Panc1 (cell line): Measurements from ENCODE around the gene HSD17B2. TPM values are rescaled to one million over a fixed set of nuclear protein-coding genes. Genes with fewer than 3 reads are reported as not detected.

Source experiments
- ATAC-seq: fragments of 200-7000 bp; cut with Tn5 transposase; 2 replicates; pipeline ENCODE4 v1.9.1; 2020; ENCODE audit warnings: mild to moderate bottlenecking, moderate library complexity
- BruUV-seq: library from RNA; stranded (reverse); fragments of 400-500 nt; replicated peaks from 2 replicates; lab custom pipeline; 2021; lab: Mats Ljungman, UMichigan
- CTCF ChIA-PET: fragments of 300-600 bp; sonication (Branson Sonifier 250); formaldehyde crosslinking; loops from one replicate; lab custom pipeline; 2022; ENCODE audit warnings: antibody characterized with exemption; lab: Charles Lee
- POLR2A ChIA-PET: fragments of 300-600 bp; sonication (Branson Sonifier 250); formaldehyde crosslinking; loops from one replicate; lab custom pipeline; 2022; ENCODE audit warnings: antibody characterized with exemption; lab: Charles Lee
- DNase-seq: peaks from one replicate; pipeline ENCODE4 v3.0.0-alpha.2; 2010; ENCODE audit warnings: low read depth, low spot score
- H3K27ac ChIP-seq: 2 replicates; pipeline ENCODE4 v1.5.1; 2011; ENCODE audit warnings: mild to moderate bottlenecking, low read length, inconsistent platforms
- H3K27me3 ChIP-seq: fragments of 200-500 bp; sonication (Bioruptor generic); 2 replicates; pipeline ENCODE4 v1.6.0; 2014; ENCODE audit warnings: low read length, inconsistent platforms; ENCODE audit not compliant: control insufficient read depth, insufficient read depth
- H3K36me3 ChIP-seq: fragments of 200-500 bp; sonication (Bioruptor generic); 2 replicates; pipeline ENCODE4 v1.5.1; 2014; ENCODE audit warnings: inconsistent platforms, mild to moderate bottlenecking, low read length, moderate library complexity; ENCODE audit not compliant: control insufficient read depth, insufficient read depth
- H3K4me1 ChIP-seq: 2 replicates; pipeline ENCODE4 v1.5.1; 2011; ENCODE audit warnings: inconsistent platforms, mild to moderate bottlenecking, low read length, moderate library complexity; ENCODE audit not compliant: control insufficient read depth, insufficient read depth
- H3K4me3 ChIP-seq, 2 experiments: 2 replicates each; pipeline ENCODE4 v1.5.1; 2011 to 2012; ENCODE audit warnings: low read depth in 2 of 2, low read length in 2 of 2, mild to moderate bottlenecking in 2 of 2, inconsistent platforms in 1 of 2, moderate library complexity in 1 of 2
- H3K9me3 ChIP-seq: fragments of 200-500 bp; sonication (Bioruptor generic); 2 replicates; pipeline ENCODE4 v1.5.1; 2014; ENCODE audit warnings: low read depth, mild to moderate bottlenecking, inconsistent platforms, low read length, moderate library complexity; ENCODE audit not compliant: control insufficient read depth, insufficient read depth
- CTCF ChIP-seq: fragments of 450-650 bp; IDR thresholded peaks from 2 replicates; pipeline ENCODE4 v1.5.1; 2017; ENCODE audit warnings: mild to moderate bottlenecking
- POLR2AphosphoS5 ChIP-seq: IDR thresholded peaks from 2 replicates; pipeline ENCODE4 v1.6.1; 2012; ENCODE audit warnings: mild to moderate bottlenecking, low read depth, low read length, moderate library complexity
- SIN3A ChIP-seq: IDR thresholded peaks from 2 replicates; pipeline ENCODE4 v1.6.1; 2012; ENCODE audit warnings: low read depth, mild to moderate bottlenecking, low read length, moderate library complexity, borderline replicate concordance; ENCODE audit not compliant: insufficient read depth
- TCF7L2 ChIP-seq: IDR thresholded peaks from 2 replicates; pipeline ENCODE4 v1.6.1; 2011; ENCODE audit warnings: mild to moderate bottlenecking, low read depth, low read length, inconsistent platforms
- in situ Hi-C: cut with HindIII; loops from 2 replicates; pipeline ENCODE4 v1.10.0; 2016; ENCODE audit warnings: low sequenced_read_pairs, low pct_unique_long_range_greater_than_20kb
- intact Hi-C: fragments of 100-400 bp; cut with micrococcal nuclease; formaldehyde crosslinking; loops from one replicate; pipeline ENCODE4 v1.10.0; 2022; ENCODE audit not compliant: unreplicated experiment
- total RNA-seq: library from RNA; stranded (reverse); gene quantifications from one replicate; pipeline ENCODE4 v1.2.1, GENCODE V29; 2021; ENCODE audit not compliant: unreplicated experiment
- TF ChIP-seq, protein P1 (sequence below), 2 experiments: IDR thresholded peaks; 2 replicates each; pipeline ENCODE4 v1.6.1; 2011 to 2012; ENCODE audit warnings: low read depth in 2 of 2, control low read depth in 1 of 2, low read length in 1 of 2, mild to moderate bottlenecking in 1 of 2, moderate library complexity in 1 of 2; ENCODE audit not compliant: insufficient read depth in 1 of 2

Gene HSD17B2
- total RNA-seq, 1 experiment from 2014 or later: 0.41 TPM

DNA sequence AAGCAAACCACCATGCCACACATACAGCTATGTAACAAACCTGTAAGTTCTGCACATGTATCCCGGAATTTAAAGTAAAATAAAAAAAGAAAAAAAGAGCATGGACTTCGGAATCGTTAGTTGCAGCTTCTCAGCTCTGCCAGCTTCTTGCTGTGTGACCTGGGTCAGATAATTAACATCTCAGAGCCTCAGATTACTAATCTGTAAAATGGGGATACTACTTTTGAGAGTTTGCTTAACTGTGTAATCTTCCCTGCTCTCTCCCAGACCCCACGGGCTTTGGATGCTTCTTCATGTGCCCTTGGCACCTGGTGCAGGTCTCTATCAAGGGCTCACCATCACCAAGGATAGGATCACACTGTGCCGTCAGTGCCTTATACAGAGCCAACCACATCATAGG lies 16.6 kb downstream of the HSD17B2 start:
- no TSS peak for BruUV-seq
- Histone ChIP-seq H3K27me3 (peaks cover 2% of the 10 kb centered on the region), H3K4me1 (no peaks in the 10 kb centered on the region), H3K9me3 (no peaks in the 10 kb centered on the region), H3K27ac (no peak overlapping the region), H3K4me3 (no peak overlapping the region), H3K36me3 (no peaks in the 10 kb centered on the region)
- intact Hi-C loops: no loop called here
- no peak for DNase-seq
- no peak for ATAC-seq
- in situ Hi-C loops: no loop called here
- ChIA-PET CTCF (no interaction called here), POLR2A (no interaction called here)
- no peak for TF ChIP-seq TCF7L2
- TF ChIP-seq, protein P1, sequence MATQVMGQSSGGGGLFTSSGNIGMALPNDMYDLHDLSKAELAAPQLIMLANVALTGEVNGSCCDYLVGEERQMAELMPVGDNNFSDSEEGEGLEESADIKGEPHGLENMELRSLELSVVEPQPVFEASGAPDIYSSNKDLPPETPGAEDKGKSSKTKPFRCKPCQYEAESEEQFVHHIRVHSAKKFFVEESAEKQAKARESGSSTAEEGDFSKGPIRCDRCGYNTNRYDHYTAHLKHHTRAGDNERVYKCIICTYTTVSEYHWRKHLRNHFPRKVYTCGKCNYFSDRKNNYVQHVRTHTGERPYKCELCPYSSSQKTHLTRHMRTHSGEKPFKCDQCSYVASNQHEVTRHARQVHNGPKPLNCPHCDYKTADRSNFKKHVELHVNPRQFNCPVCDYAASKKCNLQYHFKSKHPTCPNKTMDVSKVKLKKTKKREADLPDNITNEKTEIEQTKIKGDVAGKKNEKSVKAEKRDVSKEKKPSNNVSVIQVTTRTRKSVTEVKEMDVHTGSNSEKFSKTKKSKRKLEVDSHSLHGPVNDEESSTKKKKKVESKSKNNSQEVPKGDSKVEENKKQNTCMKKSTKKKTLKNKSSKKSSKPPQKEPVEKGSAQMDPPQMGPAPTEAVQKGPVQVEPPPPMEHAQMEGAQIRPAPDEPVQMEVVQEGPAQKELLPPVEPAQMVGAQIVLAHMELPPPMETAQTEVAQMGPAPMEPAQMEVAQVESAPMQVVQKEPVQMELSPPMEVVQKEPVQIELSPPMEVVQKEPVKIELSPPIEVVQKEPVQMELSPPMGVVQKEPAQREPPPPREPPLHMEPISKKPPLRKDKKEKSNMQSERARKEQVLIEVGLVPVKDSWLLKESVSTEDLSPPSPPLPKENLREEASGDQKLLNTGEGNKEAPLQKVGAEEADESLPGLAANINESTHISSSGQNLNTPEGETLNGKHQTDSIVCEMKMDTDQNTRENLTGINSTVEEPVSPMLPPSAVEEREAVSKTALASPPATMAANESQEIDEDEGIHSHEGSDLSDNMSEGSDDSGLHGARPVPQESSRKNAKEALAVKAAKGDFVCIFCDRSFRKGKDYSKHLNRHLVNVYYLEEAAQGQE (IDR thresholded peaks at IDR 0.05; ENCODE audit: insufficient read depth in 1 of 2, low read depth in 2 of 2, low read length in 1 of 2): no peak
- no peak for TF ChIP-seq SIN3A
- TF ChIP-seq CTCF: no peak
- TF ChIP-seq POLR2AphosphoS5: no peak

DNA sequence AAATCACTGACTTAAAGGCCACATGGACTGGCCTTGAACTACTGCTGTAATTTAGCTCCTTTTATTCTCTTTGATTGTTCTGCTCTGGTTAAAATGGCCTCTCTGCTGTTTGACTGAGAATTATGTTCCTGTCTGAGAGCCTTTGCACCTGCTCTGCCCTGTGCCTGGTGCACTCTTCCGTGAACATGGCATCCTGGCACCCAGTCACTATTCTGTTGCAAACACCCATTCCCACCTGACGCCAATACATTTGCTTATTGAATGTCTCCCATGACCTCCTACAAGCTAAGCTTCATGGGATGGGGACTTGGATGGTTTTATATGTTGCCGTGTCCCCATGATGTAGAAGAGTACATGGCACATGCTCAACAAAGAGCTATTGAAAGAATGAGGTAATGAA lies 20.1 kb downstream of the HSD17B2 start:
- CTCF ChIA-PET: no interaction called here
- intact Hi-C loops: no loop called here
- DNase-seq (no peak), ATAC-seq (no peak)
- no peaks in the 10 kb centered on the region; the same call in none of the 2 replicates for H3K27me3 ChIP-seq
- POLR2A ChIA-PET: no interaction called here
- no peaks in the 10 kb centered on the region for H3K4me1 ChIP-seq
- TF ChIP-seq CTCF (no peak), POLR2AphosphoS5 (no peak), TCF7L2 (no peak), SIN3A (no peak)
- TF ChIP-seq, protein P1 (IDR thresholded peaks at IDR 0.05; ENCODE audit: insufficient read depth in 1 of 2, low read depth in 2 of 2, low read length in 1 of 2): no peak
- H3K4me3 ChIP-seq: no peak overlapping the region
- no peaks in the 10 kb centered on the region for H3K36me3 ChIP-seq
- no peak overlapping the region for H3K27ac ChIP-seq
- H3K9me3 ChIP-seq: no peaks in the 10 kb centered on the region
- in situ Hi-C loops: no loop called here
- no TSS peak for BruUV-seq
